ENCODE results near the gene WIPF1. TPM values are rescaled to one million over a fixed set of nuclear protein-coding genes. Genes with fewer than 3 reads are reported as not detected.

WIPF1 gene
- polyA plus RNA-seq, 1 of the 3 experiments (the other 2 are of a cell fraction) = 56.7 TPM

DNA sequence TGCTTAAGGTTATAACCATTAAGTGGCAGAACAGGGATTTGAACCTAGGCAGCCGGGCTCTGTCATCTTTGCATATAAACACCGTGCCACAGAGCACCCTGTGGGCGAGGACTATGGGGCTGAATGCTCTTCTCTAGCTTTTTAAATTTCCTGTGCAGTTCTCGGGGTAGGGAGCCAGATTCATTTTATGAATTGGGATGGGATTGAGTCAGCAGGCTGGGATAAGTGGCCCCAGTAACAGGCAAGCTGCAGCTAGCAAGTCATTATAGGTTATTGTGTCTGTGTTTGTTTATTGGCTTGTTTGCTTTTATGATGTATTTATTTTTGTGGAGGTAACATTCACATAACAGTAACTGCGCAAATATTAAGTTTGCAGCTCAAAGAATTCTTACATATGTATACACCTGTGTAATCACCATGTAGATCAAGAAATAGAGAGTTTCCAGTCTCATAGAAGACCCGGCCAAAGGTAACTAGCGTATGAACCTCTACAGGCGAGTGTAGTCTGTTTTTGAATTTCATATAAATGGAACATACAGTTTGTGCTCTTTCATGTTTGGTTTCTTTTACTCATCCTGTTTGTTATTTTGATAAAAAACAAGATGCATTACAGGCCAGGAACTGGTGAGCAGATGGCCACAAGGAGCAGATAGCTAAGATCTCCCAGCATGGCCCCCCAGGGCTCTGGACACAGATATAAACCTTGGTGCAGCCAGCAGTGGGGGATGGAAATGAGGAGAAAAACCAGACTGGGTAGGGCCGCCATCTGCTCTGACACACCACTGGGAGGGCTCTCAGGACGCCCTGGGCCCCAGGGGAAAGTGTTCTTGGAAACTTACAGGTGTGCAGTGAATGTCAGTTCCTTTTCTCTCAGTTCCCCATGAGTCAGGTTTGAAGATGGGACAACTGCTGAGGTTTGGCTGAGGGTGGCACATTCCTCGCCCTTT lies 61.6 kb downstream of the WIPF1 start:
- no peaks in the 10 kb centered on the region for H3K79me2 ChIP-seq (ENCODE audit: insufficient read depth)
- H3K4me2 ChIP-seq = no peak overlapping the region
- H3K27ac ChIP-seq (ENCODE audit: low read depth in 2 of 2, low read length in 1 of 2) = peak overlapping the region in 1 of 2 experiments; percentile 82; a peak in 2 of 4 replicates
- CTCF ChIA-PET = interaction anchor here (1.1 to 4.9 kb wide), 6 partner anchors 11 to 159 kb away, joined by 3 to 34 read pairs (median 5); no protein-coding TSS in a partner anchor
- peak; percentile 78 for DNase-seq
- 76% methylated on average over 10 of the region's 11 CpGs for WGBS (ENCODE audit: low lambda C conversion rate)
- no peaks in the 10 kb centered on the region for H3K27me3 ChIP-seq (ENCODE audit: insufficient read depth)
- no peak overlapping the region for H3K9ac ChIP-seq
- no peaks in the 10 kb centered on the region for H3K9me2 ChIP-seq
- H2AFZ ChIP-seq (ENCODE audit: low read depth) = no peak overlapping the region
- peaks cover 0 to 22% of the 10 kb centered on the region in 2 experiments; a peak in 2 of 4 replicates for H3K4me1 ChIP-seq (ENCODE audit: control insufficient read depth in 1 of 2, insufficient read depth in 2 of 2, low read depth in 1 of 2, low read length in 1 of 2)
- no peaks in the 10 kb centered on the region for H3K9me3 ChIP-seq
- no peak overlapping the region for H3K4me3 ChIP-seq (ENCODE audit: low read depth in 2 of 2, low read length in 1 of 2)
- POLR2A ChIA-PET = interaction anchor here (1.1 to 2.2 kb wide), 2 partner anchors 144 to 146 kb away, joined by 3 to 10 read pairs; no protein-coding TSS in a partner anchor
- no peaks in the 10 kb centered on the region for H3K36me3 ChIP-seq (replicated peaks in 1 of 2; ENCODE audit: control insufficient read depth in 1 of 2, insufficient read depth in 2 of 2, low read length in 1 of 2)
- H3F3A ChIP-seq (replicated peaks; ENCODE audit: insufficient read depth) = no peaks in the 10 kb centered on the region
- H4K20me1 ChIP-seq (ENCODE audit: insufficient read depth) = no peaks in the 10 kb centered on the region
- TF ChIP-seq CHD2 (IDR thresholded peaks at IDR 0.05; ENCODE audit: low read length, partially characterized antibody) = peak; percentile 95
- no peak for TF ChIP-seq FOSL2 (IDR thresholded peaks at IDR 0.05; ENCODE audit: borderline replicate concordance, low read depth)
- no peak for TF ChIP-seq PBX3 (IDR thresholded peaks at IDR 0.05)
- no peak for TF ChIP-seq SIN3A (IDR thresholded peaks at IDR 0.05; ENCODE audit: borderline replicate concordance, low read depth, low read length)
- TF ChIP-seq RCOR1 (IDR thresholded peaks at IDR 0.05; ENCODE audit: low read length) = peak; percentile 85
- TF ChIP-seq GABPA (IDR thresholded peaks at IDR 0.05; ENCODE audit: low read depth) = no peak
- TF ChIP-seq POLR2AphosphoS5 (IDR thresholded peaks at IDR 0.05; ENCODE audit: low read depth, low read length) = no peak
- no peak for TF ChIP-seq USF2 (IDR thresholded peaks at IDR 0.05; ENCODE audit: borderline replicate concordance, low read depth, low read length)
- no peak for TF ChIP-seq ELF1 (IDR thresholded peaks at IDR 0.05)
- no peak for TF ChIP-seq NRF1 (IDR thresholded peaks at IDR 0.05; ENCODE audit: low read depth, low read length)
- peak; percentile 91 for TF ChIP-seq FOXJ3 (CRISPR knock-in tag; IDR thresholded peaks at IDR 0.05)
- no peak for TF ChIP-seq RXRA (IDR thresholded peaks at IDR 0.05; ENCODE audit: borderline replicate concordance, low read depth)
- TF ChIP-seq EP300 (IDR thresholded peaks at IDR 0.05; ENCODE audit: borderline replicate concordance in 1 of 2, low read depth in 1 of 2, low read length in 1 of 2) = peak in 1 of 2 experiments; percentile 95; a peak in 2 of 4 replicates
- TF ChIP-seq SMC3 (IDR thresholded peaks at IDR 0.05; ENCODE audit: low read depth, low read length) = no peak
- no peak for TF ChIP-seq NFIC (IDR thresholded peaks at IDR 0.05; ENCODE audit: borderline replicate concordance)
- TF ChIP-seq, protein P1, sequence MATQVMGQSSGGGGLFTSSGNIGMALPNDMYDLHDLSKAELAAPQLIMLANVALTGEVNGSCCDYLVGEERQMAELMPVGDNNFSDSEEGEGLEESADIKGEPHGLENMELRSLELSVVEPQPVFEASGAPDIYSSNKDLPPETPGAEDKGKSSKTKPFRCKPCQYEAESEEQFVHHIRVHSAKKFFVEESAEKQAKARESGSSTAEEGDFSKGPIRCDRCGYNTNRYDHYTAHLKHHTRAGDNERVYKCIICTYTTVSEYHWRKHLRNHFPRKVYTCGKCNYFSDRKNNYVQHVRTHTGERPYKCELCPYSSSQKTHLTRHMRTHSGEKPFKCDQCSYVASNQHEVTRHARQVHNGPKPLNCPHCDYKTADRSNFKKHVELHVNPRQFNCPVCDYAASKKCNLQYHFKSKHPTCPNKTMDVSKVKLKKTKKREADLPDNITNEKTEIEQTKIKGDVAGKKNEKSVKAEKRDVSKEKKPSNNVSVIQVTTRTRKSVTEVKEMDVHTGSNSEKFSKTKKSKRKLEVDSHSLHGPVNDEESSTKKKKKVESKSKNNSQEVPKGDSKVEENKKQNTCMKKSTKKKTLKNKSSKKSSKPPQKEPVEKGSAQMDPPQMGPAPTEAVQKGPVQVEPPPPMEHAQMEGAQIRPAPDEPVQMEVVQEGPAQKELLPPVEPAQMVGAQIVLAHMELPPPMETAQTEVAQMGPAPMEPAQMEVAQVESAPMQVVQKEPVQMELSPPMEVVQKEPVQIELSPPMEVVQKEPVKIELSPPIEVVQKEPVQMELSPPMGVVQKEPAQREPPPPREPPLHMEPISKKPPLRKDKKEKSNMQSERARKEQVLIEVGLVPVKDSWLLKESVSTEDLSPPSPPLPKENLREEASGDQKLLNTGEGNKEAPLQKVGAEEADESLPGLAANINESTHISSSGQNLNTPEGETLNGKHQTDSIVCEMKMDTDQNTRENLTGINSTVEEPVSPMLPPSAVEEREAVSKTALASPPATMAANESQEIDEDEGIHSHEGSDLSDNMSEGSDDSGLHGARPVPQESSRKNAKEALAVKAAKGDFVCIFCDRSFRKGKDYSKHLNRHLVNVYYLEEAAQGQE (IDR thresholded peaks at IDR 0.05; ENCODE audit: low read depth, low read length) = no peak
- TF ChIP-seq, protein P2, sequence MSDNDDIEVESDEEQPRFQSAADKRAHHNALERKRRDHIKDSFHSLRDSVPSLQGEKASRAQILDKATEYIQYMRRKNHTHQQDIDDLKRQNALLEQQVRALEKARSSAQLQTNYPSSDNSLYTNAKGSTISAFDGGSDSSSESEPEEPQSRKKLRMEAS (IDR thresholded peaks at IDR 0.05; ENCODE audit: low read depth) = no peak
- peak; percentile 96 for TF ChIP-seq GATA2 (CRISPR knock-in tag; IDR thresholded peaks at IDR 0.05)
- no peak for TF ChIP-seq TEAD4 (IDR thresholded peaks at IDR 0.05; ENCODE audit: borderline replicate concordance, insufficient read depth)
- TF ChIP-seq YY1 (IDR thresholded peaks at IDR 0.05; ENCODE audit: low read depth) = no peak
- TF ChIP-seq MXI1 (IDR thresholded peaks at IDR 0.05; ENCODE audit: low read depth, low read length) = no peak
- peak; percentile 55 for TF ChIP-seq TCF12 (IDR thresholded peaks at IDR 0.05)
- no peak for TF ChIP-seq USF1 (IDR thresholded peaks at IDR 0.05; ENCODE audit: borderline replicate concordance, low read depth)
- TF ChIP-seq JUND (IDR thresholded peaks at IDR 0.05) = no peak
- no peak for TF ChIP-seq CTCF (IDR thresholded peaks at IDR 0.05)
